Measurements from ENCODE around the gene CLCA2.
A peak's percentile ranks its signal among the peaks of the same experiment; 100 is the strongest.

CLCA2 gene, protein sequence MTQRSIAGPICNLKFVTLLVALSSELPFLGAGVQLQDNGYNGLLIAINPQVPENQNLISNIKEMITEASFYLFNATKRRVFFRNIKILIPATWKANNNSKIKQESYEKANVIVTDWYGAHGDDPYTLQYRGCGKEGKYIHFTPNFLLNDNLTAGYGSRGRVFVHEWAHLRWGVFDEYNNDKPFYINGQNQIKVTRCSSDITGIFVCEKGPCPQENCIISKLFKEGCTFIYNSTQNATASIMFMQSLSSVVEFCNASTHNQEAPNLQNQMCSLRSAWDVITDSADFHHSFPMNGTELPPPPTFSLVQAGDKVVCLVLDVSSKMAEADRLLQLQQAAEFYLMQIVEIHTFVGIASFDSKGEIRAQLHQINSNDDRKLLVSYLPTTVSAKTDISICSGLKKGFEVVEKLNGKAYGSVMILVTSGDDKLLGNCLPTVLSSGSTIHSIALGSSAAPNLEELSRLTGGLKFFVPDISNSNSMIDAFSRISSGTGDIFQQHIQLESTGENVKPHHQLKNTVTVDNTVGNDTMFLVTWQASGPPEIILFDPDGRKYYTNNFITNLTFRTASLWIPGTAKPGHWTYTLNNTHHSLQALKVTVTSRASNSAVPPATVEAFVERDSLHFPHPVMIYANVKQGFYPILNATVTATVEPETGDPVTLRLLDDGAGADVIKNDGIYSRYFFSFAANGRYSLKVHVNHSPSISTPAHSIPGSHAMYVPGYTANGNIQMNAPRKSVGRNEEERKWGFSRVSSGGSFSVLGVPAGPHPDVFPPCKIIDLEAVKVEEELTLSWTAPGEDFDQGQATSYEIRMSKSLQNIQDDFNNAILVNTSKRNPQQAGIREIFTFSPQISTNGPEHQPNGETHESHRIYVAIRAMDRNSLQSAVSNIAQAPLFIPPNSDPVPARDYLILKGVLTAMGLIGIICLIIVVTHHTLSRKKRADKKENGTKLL

GRCh38 chr1:86423873-86424272 lies at the start of gene CLCA2:
TSS of gene CLCA2 (plus strand) at chr1:86424171. CDS start at chr1:86424248, 77 bp downstream.
- no peak for DNase-seq (ENCODE audit: low read depth in 1 of 2, low spot score in 1 of 2)

GRCh38 chr1:86375688-86376087 lies 48.3 kb upstream of the CLCA2 start:
- DNase-seq (ENCODE audit: low read depth in 1 of 2, low spot score in 1 of 2) = no peak

GRCh38 chr1:86377341-86377740 lies 46.6 kb upstream of the CLCA2 start:
- DNase-seq (ENCODE audit: low read depth in 1 of 2, low spot score in 1 of 2) = no peak

DNA sequence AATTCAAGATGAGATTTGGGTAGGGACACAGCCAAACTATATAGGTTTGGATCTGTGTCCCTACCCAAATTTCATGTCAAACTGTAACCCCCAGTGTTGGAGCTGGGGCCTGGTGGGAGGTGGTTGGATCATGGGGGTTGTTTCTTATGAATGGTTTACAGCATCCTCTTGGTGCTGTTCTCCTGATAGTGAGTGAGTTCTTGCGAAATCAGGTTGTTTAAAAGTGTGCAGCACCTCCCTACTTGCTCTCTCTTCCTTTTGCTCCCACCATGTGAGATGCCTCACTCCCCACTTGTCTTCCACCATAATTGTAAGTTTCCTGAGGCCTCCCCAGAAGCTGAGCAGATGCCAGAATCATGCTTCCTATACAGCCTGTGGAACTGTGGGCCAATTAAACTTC lies 45.2 kb upstream of the CLCA2 start:
- DNase-seq (ENCODE audit: low read depth in 1 of 2, low spot score in 1 of 2) = no peak

DNA sequence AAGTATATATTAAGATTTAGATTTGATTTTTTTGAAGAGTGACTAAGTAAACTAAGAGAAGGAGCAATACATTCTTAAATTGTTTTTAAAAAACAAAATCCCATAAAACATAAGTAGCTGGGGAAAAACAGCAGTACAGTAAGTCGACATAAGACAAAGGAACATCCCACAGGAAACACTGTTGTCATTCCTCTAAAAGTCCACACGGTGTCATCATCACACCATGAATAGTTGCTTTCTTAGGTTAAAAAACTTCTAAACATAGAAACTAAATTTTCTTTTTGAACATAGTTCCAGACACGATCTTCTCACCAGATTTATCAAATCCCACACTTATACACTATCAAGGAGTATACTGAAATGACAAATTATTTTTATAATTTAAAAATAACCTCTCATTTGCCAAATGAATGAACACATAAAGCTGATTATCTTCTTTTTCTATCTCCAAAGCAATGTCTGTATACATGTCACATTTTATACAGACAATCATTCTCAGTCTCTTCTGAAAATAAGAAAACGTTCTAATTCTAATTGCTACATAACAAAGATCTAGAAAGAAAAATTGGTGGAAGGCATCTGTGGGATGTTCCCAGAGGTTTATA lies 43.6 kb upstream of the CLCA2 start:
- DNase-seq (ENCODE audit: low read depth in 1 of 2, low spot score in 1 of 2) = no peak

DNA sequence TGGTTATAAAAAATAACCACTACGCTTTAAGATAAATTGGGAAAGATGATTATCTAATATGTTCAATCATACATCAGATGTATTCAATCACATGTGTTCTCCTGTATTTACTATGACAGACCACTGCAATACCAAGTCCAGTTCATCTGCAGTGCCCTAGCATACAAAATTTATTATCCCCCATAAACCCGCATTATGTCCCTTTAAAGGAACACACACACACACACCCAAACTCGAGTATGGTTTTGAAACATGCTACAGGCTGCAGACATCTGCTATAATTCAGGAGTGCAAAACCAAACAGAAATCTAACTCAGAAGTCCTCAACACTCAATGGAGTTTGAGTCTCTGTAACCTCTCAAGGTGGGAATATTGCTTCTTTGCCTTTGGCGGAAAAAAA lies 42.7 kb upstream of the CLCA2 start:
- DNase-seq (ENCODE audit: low read depth in 1 of 2, low spot score in 1 of 2) = no peak

GRCh38 chr1:86382878-86383277 lies 41.1 kb upstream of the CLCA2 start:
- no peak for DNase-seq (ENCODE audit: low read depth in 1 of 2, low spot score in 1 of 2)

DNA sequence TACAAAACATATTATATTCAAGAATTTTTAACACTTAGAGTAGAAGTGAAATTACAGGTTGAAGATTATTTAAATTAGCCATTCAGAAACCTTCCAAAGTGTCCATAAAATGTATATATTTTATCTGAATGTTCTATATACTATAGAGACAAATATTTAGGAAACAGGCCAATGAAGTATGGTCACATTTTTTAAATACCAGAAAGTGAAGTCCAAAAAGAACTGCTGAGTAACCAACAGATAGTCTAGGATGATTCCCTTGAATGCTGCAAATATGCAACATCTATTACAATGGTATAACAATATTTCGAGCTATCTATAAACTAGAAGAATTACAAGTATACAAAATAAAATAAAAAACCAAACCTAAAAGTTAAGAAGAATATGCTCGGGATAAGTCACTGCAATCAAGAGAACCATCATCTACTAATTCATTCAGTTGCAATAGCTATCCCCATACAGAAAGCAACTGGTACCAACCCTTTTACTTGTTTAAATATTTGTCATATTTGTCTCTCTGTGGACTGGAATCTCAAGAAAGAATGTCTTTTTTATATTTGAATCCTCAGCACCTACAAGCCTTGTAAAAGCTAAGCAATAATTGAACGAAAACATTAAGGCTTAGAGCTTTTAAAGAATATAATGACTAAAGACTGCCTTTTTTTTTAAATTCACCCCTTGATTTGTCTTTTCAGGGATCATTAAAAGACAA lies 35.9 kb upstream of the CLCA2 start:
- no peak for DNase-seq (ENCODE audit: low read depth in 1 of 2, low spot score in 1 of 2)

GRCh38 chr1:86388777-86389176 lies 35.2 kb upstream of the CLCA2 start:
- DNase-seq (ENCODE audit: low read depth in 1 of 2, low spot score in 1 of 2) = no peak

DNA sequence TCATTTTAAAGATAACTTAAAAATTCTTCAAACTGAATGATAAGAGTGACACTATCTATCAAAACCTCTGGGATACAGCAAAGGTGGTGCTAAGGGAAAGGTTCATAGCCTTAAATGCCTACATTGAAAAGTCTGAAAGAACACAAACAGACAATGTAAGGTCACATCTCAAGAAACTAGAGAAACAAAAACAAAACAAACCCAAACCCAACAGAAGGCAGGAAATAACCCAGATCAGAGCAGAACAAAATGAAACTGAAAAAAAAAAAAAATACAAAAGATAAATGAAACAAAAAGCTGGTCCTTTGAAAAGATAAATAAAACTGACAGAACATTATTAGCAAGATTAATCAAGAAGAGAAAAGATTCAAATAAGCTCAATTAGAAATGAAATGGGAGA lies 34.7 kb upstream of the CLCA2 start:
- DNase-seq (ENCODE audit: low read depth in 1 of 2, low spot score in 1 of 2) = no peak

- DNase-seq (ENCODE audit: low read depth in 1 of 2, low spot score in 1 of 2) = no peak
These were observed 29.6 kb upstream of the CLCA2 start for GRCh38 chr1:86394416-86394815.

- DNase-seq (ENCODE audit: low read depth in 1 of 2, low spot score in 1 of 2) = peak; percentile 75 to 84
These were observed 28.0 kb upstream of the CLCA2 start, which contains the start of gene ODF2L for GRCh38 chr1:86395751-86396497. TSS of gene ODF2L (minus strand) at chr1:86396323. CDS start at chr1:86387027, 9,296 bp downstream.

DNA sequence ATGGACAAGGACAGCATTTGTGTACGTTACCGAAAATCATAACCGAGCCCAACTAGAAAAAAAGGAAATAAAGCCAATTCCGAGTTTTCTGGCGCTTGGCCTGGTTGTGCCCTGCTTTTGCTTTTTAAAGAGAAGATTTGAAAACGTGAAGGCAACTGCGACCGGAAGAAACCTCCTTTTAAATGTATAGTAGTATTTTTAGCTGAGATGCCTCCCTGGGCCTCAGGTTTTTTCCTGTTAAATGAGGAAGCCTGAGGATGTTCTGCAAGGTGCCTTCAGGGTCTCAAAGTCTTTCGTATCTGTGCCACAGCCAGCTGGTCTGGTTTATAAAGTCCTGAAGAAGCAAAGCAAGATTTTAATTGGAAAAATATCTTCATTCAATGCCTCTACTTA lies 27.5 kb upstream of the CLCA2 start:
- no peak for DNase-seq (ENCODE audit: low read depth in 1 of 2, low spot score in 1 of 2)

GRCh38 chr1:86409416-86410021 lies 14.5 kb upstream of the CLCA2 start:
- no peak for DNase-seq (ENCODE audit: low read depth in 1 of 2, low spot score in 1 of 2)

DNA sequence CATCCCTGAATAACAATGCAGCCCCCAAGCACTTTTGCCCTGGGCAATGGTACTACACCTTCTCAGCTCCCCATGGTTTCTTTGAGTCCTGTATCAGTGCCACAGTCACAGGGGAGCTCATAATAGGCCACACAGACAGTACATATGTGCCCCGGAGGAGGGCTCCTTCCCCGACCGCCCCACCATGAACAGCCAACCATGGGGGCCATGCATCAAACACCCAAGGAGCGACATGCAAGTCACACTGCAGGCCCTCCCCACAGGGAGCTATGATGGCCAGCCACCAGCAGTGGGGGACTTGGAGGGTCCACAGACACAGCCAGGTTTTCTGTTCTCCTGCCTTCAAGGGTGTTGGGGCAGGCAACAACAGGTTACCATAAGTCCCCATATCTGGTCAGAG lies 13.1 kb upstream of the CLCA2 start:
- DNase-seq (ENCODE audit: low read depth in 1 of 2, low spot score in 1 of 2) = no peak

DNA sequence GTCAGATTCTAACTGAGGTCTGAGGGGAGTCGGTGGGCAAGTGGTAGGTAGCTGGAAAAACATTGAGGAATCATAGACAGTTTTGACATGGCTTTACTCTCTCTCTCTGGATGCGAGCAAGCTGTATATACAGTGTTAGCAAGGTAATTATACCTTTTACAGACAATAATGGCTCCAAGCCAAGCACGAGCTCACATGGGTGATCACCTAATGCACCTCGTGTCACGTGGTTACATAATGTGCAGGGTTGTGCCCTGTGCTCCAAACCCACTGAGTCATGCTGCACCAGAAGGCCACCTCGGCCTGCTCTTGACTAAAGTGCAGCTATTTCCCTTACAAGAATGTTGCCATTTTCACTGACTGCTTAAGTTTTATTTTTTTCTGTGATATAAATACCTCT lies 7.6 kb upstream of the CLCA2 start:
- DNase-seq (ENCODE audit: low read depth in 1 of 2, low spot score in 1 of 2) = no peak

GRCh38 chr1:86419277-86419903 lies 4.6 kb upstream of the CLCA2 start:
- no peak for DNase-seq (ENCODE audit: low read depth in 1 of 2, low spot score in 1 of 2)

GRCh38 chr1:86421601-86422280 lies 2.2 kb upstream of the CLCA2 start:
- no peak for DNase-seq (ENCODE audit: low read depth in 1 of 2, low spot score in 1 of 2)

GRCh38 chr1:86423473-86423872 lies 498 bp upstream of the CLCA2 start:
- no peak for DNase-seq (ENCODE audit: low read depth in 1 of 2, low spot score in 1 of 2)

Measured in activated CD4-positive, alpha-beta T cell treated with anti-CD3 and anti-CD28 coated beads, Interleukin-2, amount 50 U/mL, for 24 hours (primary cell).